Lower leg skin (tissue), 3 donors: Measurements from ENCODE around the gene TTF2.
"Not testable (repeated sequence)": the region's sequence is repeated elsewhere in the genome, so short reads cannot be mapped to it uniquely, and the experiment has no call there.

Source experiments
- CTCF ChIP-seq, 3 donors: fragments of 450-650 bp; IDR thresholded peaks; one replicate each; pipeline ENCODE4 v1.5.1; 2016; ENCODE audit warnings: antibody characterized with exemption in 3 of 3, mild to moderate bottlenecking in 3 of 3, moderate library complexity in 2 of 3
- POLR2A ChIP-seq, 2 donors: fragments of 450-650 bp; IDR thresholded peaks; one replicate each; pipeline ENCODE4 v1.6.1; 2016 to 2017; ENCODE audit warnings: antibody characterized with exemption in 2 of 2, mild to moderate bottlenecking in 1 of 2, moderate library complexity in 1 of 2

DNA sequence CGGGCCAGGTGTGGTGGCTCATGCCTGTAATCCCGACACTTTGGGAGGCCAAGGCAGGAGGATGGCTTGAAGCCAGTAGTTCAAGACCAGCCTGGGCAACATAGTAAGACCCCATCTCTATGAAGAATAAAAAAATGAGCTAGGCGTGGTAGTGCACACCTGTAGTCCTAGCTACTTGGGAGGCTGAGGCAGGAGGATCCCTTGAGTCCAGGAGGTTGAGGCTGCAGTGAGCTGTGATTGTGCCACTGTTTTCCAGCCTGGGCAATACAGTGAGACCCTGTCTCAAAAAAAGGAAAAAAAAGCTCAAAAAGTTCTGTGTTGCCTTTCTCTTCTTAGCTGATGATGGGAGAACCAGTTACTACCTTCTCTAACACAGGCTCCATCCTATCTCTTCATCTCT is 41.7 kb downstream of the TTF2 start:
- not testable (repeated sequence) for TF ChIP-seq CTCF, POLR2A (IDR thresholded peaks at IDR 0.05)
